ENCODE measurements around the gene TIMM10. TPM values are rescaled to one million over a fixed set of nuclear protein-coding genes. Genes with fewer than 3 reads are reported as not detected.

TIMM10 gene
- total and polyA plus RNA-seq, 4 donors = 19.8 to 77.4 (median 30.3) TPM

DNA sequence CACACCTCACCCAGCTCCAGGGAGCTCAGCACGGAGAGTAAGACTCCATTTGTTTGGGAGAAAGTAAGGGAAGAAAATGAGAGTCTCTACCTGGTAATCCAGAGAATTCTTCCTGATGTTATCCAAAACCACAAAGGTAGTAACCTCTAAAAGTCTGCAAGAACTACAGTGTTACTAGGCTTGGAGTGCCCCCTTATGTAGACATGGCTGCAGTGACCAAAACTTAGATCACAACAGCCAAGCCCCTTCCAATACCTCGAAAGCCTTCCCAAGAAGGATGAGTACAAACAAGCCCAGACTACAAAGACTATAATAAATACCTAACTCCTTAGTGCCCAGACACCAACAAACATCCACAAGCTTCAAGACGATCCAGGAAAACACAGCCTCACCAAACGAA is 32.0 kb upstream of the TIMM10 start:
- Histone ChIP-seq H3K4me1 (ENCODE audit: control insufficient read depth in 4 of 4, insufficient read depth in 4 of 4, low read length in 3 of 4) (peaks cover 2 to 21% (median 15%) of the 10 kb centered on the region in 4 donors), H3K36me3 (ENCODE audit: control insufficient read depth in 4 of 4, insufficient read depth in 3 of 4, low read depth in 1 of 4, low read length in 3 of 4) (peaks cover 0 to 26% (median 12%) of the 10 kb centered on the region in 4 donors), H3K4me3 (ENCODE audit: low read depth in 1 of 3, low read length in 3 of 3) (no peak overlapping the region), H3K9ac (ENCODE audit: low read depth in 1 of 2, low read length in 2 of 2) (no peak overlapping the region), H3K9me3 (ENCODE audit: control insufficient read depth in 4 of 4, low read length in 3 of 4) (no peaks in the 10 kb centered on the region), H3K27ac (ENCODE audit: low read depth in 1 of 2, low read length in 2 of 2) (no peak overlapping the region), H3K27me3 (ENCODE audit: control insufficient read depth in 4 of 4, insufficient read depth in 4 of 4, low read length in 3 of 4) (no peaks in the 10 kb centered on the region)
- 85% methylated on average over 4 of the region's 4 CpGs for WGBS
- no peak for DNase-seq (ENCODE audit: low spot score)
- TF ChIP-seq, protein P1, sequence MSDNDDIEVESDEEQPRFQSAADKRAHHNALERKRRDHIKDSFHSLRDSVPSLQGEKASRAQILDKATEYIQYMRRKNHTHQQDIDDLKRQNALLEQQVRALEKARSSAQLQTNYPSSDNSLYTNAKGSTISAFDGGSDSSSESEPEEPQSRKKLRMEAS (IDR thresholded peaks at IDR 0.05) = no peak
- no peak for TF ChIP-seq HNF4G (IDR thresholded peaks at IDR 0.05)
- TF ChIP-seq, protein P2, sequence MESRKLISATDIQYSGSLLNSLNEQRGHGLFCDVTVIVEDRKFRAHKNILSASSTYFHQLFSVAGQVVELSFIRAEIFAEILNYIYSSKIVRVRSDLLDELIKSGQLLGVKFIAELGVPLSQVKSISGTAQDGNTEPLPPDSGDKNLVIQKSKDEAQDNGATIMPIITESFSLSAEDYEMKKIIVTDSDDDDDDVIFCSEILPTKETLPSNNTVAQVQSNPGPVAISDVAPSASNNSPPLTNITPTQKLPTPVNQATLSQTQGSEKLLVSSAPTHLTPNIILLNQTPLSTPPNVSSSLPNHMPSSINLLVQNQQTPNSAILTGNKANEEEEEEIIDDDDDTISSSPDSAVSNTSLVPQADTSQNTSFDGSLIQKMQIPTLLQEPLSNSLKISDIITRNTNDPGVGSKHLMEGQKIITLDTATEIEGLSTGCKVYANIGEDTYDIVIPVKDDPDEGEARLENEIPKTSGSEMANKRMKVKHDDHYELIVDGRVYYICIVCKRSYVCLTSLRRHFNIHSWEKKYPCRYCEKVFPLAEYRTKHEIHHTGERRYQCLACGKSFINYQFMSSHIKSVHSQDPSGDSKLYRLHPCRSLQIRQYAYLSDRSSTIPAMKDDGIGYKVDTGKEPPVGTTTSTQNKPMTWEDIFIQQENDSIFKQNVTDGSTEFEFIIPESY (IDR thresholded peaks at IDR 0.05) = no peak
- no peak for TF ChIP-seq EGR1 (IDR thresholded peaks at IDR 0.05; ENCODE audit: low read depth in 2 of 2)
- TF ChIP-seq YY1 (IDR thresholded peaks at IDR 0.05) = no peak

DNA sequence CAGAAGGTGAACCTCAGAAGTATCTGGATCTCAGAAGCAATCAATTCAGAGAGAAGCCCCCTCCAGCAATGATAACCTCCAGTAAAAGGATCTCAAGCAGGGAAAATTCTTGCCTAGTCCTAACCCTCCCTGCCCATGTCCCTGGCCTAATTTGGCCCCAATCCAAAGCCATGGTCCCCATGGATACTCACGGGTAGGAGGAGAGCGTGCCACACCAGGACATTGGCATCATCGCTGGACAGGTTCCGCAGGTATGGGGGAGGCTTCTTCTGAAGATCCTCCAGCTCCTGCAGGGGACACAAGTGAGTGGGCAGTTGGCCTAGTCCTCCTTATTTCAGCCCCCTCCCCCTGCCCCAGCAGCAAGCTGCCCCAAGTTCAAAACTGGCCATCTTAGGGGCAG is 29.6 kb upstream of the TIMM10 start:
- WGBS = 92% methylated on average over 4 of the region's 4 CpGs
- Histone ChIP-seq H3K27me3 (ENCODE audit: control insufficient read depth in 4 of 4, insufficient read depth in 4 of 4, low read length in 3 of 4) (no peaks in the 10 kb centered on the region), H3K36me3 (ENCODE audit: control insufficient read depth in 4 of 4, insufficient read depth in 3 of 4, low read depth in 1 of 4, low read length in 3 of 4) (peaks cover 0 to 39% (median 14%) of the 10 kb centered on the region in 4 donors), H3K9me3 (ENCODE audit: control insufficient read depth in 4 of 4, low read length in 3 of 4) (no peaks in the 10 kb centered on the region), H3K4me3 (ENCODE audit: low read depth in 1 of 3, low read length in 3 of 3) (no peak overlapping the region), H3K9ac (ENCODE audit: low read depth in 1 of 2, low read length in 2 of 2) (no peak overlapping the region), H3K4me1 (ENCODE audit: control insufficient read depth in 4 of 4, insufficient read depth in 4 of 4, low read length in 3 of 4) (peaks cover 0 to 10% (median 5%) of the 10 kb centered on the region in 4 donors), H3K27ac (ENCODE audit: low read depth in 1 of 2, low read length in 2 of 2) (no peak overlapping the region)
- no peak for DNase-seq (ENCODE audit: low spot score)
- no peak for TF ChIP-seq RXRA (IDR thresholded peaks at IDR 0.05)
- TF ChIP-seq YY1 (IDR thresholded peaks at IDR 0.05) = no peak
- TF ChIP-seq FOXA1 (IDR thresholded peaks at IDR 0.05) = no peak
- TF ChIP-seq NR2F2 (IDR thresholded peaks at IDR 0.05) = no peak
- no peak for TF ChIP-seq TAF1 (conservative IDR thresholded peaks at IDR 0.05)
- TF ChIP-seq, protein P1 (IDR thresholded peaks at IDR 0.05) = no peak
- no peak for TF ChIP-seq GABPA (IDR thresholded peaks at IDR 0.05 in 1 of 2, conservative IDR thresholded peaks at IDR 0.05 in 1 of 2)
- no peak for TF ChIP-seq RAD21 (IDR thresholded peaks at IDR 0.05)
- no peak for TF ChIP-seq SP1 (IDR thresholded peaks at IDR 0.05)
- no peak for TF ChIP-seq HNF4G (IDR thresholded peaks at IDR 0.05)
- TF ChIP-seq HNF4A (conservative IDR thresholded peaks at IDR 0.05) = no peak
- TF ChIP-seq, protein P3, sequence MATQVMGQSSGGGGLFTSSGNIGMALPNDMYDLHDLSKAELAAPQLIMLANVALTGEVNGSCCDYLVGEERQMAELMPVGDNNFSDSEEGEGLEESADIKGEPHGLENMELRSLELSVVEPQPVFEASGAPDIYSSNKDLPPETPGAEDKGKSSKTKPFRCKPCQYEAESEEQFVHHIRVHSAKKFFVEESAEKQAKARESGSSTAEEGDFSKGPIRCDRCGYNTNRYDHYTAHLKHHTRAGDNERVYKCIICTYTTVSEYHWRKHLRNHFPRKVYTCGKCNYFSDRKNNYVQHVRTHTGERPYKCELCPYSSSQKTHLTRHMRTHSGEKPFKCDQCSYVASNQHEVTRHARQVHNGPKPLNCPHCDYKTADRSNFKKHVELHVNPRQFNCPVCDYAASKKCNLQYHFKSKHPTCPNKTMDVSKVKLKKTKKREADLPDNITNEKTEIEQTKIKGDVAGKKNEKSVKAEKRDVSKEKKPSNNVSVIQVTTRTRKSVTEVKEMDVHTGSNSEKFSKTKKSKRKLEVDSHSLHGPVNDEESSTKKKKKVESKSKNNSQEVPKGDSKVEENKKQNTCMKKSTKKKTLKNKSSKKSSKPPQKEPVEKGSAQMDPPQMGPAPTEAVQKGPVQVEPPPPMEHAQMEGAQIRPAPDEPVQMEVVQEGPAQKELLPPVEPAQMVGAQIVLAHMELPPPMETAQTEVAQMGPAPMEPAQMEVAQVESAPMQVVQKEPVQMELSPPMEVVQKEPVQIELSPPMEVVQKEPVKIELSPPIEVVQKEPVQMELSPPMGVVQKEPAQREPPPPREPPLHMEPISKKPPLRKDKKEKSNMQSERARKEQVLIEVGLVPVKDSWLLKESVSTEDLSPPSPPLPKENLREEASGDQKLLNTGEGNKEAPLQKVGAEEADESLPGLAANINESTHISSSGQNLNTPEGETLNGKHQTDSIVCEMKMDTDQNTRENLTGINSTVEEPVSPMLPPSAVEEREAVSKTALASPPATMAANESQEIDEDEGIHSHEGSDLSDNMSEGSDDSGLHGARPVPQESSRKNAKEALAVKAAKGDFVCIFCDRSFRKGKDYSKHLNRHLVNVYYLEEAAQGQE (IDR thresholded peaks at IDR 0.05) = no peak
